Neural cell (in vitro differentiated cells): ENCODE measurements around the gene TFCP2. TPM values are rescaled to one million over a fixed set of nuclear protein-coding genes. Genes with fewer than 3 reads are reported as not detected.

Experiments
- H2AFZ ChIP-seq: fragments of 200-600, 300-800 bp; sonication (generic), shearing (Covaris generic); 2 replicates; pipeline ENCODE4 v1.6.0; 2014; ENCODE audit warnings: low read depth, mild to moderate bottlenecking, antibody characterized with exemption, low read length, moderate library complexity
- H3F3A ChIP-seq: fragments of 200-600 bp; shearing (Covaris generic); 2 replicates; pipeline ENCODE4 v1.6.1; 2016; ENCODE audit warnings: mild to moderate bottlenecking, moderate library complexity, mixed read lengths, antibody characterized with exemption, low read length; ENCODE audit not compliant: insufficient read depth, poor library complexity, severe bottlenecking
- H3K27ac ChIP-seq: fragments of 200-600, 300-800 bp; sonication (generic), shearing (Covaris generic); 2 replicates; pipeline ENCODE4 v1.5.1; 2014; ENCODE audit warnings: mild to moderate bottlenecking, low read length, moderate library complexity
- H3K27me3 ChIP-seq: fragments of 300-800, 200-600 bp; sonication (generic), shearing (Covaris generic); 2 replicates; pipeline ENCODE4 v1.6.0; 2014; ENCODE audit warnings: mild to moderate bottlenecking, low read depth, low read length, moderate library complexity; ENCODE audit not compliant: insufficient read depth
- H3K36me3 ChIP-seq: fragments of 300-800, 200-600 bp; sonication (generic), shearing (Covaris generic); 2 replicates; pipeline ENCODE4 v1.5.1; 2014; ENCODE audit warnings: mild to moderate bottlenecking, antibody characterized with exemption, low read length, moderate library complexity; ENCODE audit not compliant: insufficient read depth
- H3K4me2 ChIP-seq: fragments of 300-800, 200-600 bp; sonication (generic), shearing (Covaris generic); 2 replicates; pipeline ENCODE4 v1.6.0; 2014; ENCODE audit warnings: mild to moderate bottlenecking, low read length
- H3K4me3 ChIP-seq: fragments of 300-800, 200-600 bp; sonication (generic), shearing (Covaris generic); 2 replicates; pipeline ENCODE4 v1.5.1; 2014; ENCODE audit warnings: mild to moderate bottlenecking, low read length, moderate library complexity
- H3K79me2 ChIP-seq: fragments of 200-600 bp; shearing (Covaris generic); replicated peaks from 2 replicates; pipeline ENCODE4 v1.6.0; 2014; ENCODE audit warnings: mild to moderate bottlenecking, low read length, moderate library complexity; ENCODE audit not compliant: insufficient read depth
- H3K9ac ChIP-seq: fragments of 300-800, 200-600 bp; sonication (generic), shearing (Covaris generic); 2 replicates; pipeline ENCODE4 v1.6.1; 2016; ENCODE audit warnings: mild to moderate bottlenecking, low read length, mixed read lengths
- H3K9me2 ChIP-seq: fragments of 200-600 bp; shearing (Covaris generic); 2 replicates; pipeline ENCODE4 v1.6.1; 2016; ENCODE audit warnings: mild to moderate bottlenecking, low read length, mixed read lengths; ENCODE audit not compliant: insufficient read depth
- H3K9me3 ChIP-seq: fragments of 200-600, 300-800 bp; sonication (generic), shearing (Covaris generic); 2 replicates; pipeline ENCODE4 v1.6.1; 2016; ENCODE audit warnings: mild to moderate bottlenecking, mixed run types, low read length, moderate library complexity, mixed read lengths
- H4K20me1 ChIP-seq: fragments of 200-600 bp; shearing (Covaris generic); 2 replicates; pipeline ENCODE4 v1.6.1; 2016; ENCODE audit warnings: mild to moderate bottlenecking, mixed run types; ENCODE audit not compliant: insufficient read depth
- CTCF ChIP-seq: fragments of 450-650 bp; IDR thresholded peaks from 2 replicates; pipeline ENCODE4 v1.5.1; 2014; ENCODE audit warnings: antibody characterized with exemption, mild to moderate bottlenecking, moderate library complexity; ENCODE audit not compliant: poor library complexity, severe bottlenecking
- EP300 ChIP-seq: fragments of 450-650 bp; conservative IDR thresholded peaks from 2 replicates; pipeline ENCODE4 v1.6.1; 2014; ENCODE audit warnings: antibody characterized with exemption, mild to moderate bottlenecking, moderate library complexity; ENCODE audit not compliant: poor library complexity, severe bottlenecking
- EZH2 ChIP-seq: fragments of 200-600, 300-800 bp; shearing (Covaris generic), sonication (generic); IDR thresholded peaks from 2 replicates; pipeline ENCODE4 v1.6.1; 2014; ENCODE audit warnings: antibody characterized with exemption, low read length, borderline replicate concordance, mild to moderate bottlenecking; ENCODE audit not compliant: insufficient read depth, poor library complexity, severe bottlenecking
- MXI1 ChIP-seq: fragments of 450-650 bp; conservative IDR thresholded peaks from 2 replicates; pipeline ENCODE4 v1.6.1; 2014; ENCODE audit warnings: antibody characterized with exemption, mild to moderate bottlenecking; ENCODE audit not compliant: poor library complexity, severe bottlenecking
- POLR2AphosphoS5 ChIP-seq: IDR thresholded peaks from 2 replicates; pipeline ENCODE4 v1.6.1; 2012
- RAD21 ChIP-seq: fragments of 450-650 bp; conservative IDR thresholded peaks from 2 replicates; pipeline ENCODE4 v1.6.1; 2014; ENCODE audit warnings: antibody characterized with exemption, mild to moderate bottlenecking, moderate library complexity
- REST ChIP-seq: IDR thresholded peaks from 2 replicates; pipeline ENCODE4 v1.6.1; 2012; ENCODE audit warnings: borderline replicate concordance
- SMC3 ChIP-seq: fragments of 450-650 bp; conservative IDR thresholded peaks from 2 replicates; pipeline ENCODE4 v1.6.1; 2014; ENCODE audit warnings: antibody characterized with exemption, mild to moderate bottlenecking, moderate library complexity; ENCODE audit not compliant: poor library complexity
- TAF1 ChIP-seq: IDR thresholded peaks from 2 replicates; pipeline ENCODE4 v1.6.1; 2012; ENCODE audit warnings: low read depth
- polyA plus RNA-seq: library from polyadenylated mRNA; depleted of rRNA; stranded (reverse); fragments of >200 nt; gene quantifications from 2 replicates; pipeline ENCODE4 v1.2.3, GENCODE V29; 2014

TFCP2 gene
- polyA plus RNA-seq, 1 donor from 2014 or later: 28.6 TPM

GRCh38 chr12:51118706-51119105, 54.2 kb downstream of the TFCP2 start:
- no peak overlapping the region for H3K9ac ChIP-seq
- no peak overlapping the region for H3K4me3 ChIP-seq
- no peaks in the 10 kb centered on the region for H3K27me3 ChIP-seq
- no peaks in the 10 kb centered on the region for H4K20me1 ChIP-seq
- TF ChIP-seq CTCF (no peak), POLR2AphosphoS5 (no peak), EP300 (no peak), SMC3 (no peak), TAF1 (no peak), RAD21 (no peak), EZH2 (no peak), REST (no peak), MXI1 (no peak)
- H3K27ac ChIP-seq: no peak overlapping the region
- no peaks in the 10 kb centered on the region for H3K9me3 ChIP-seq
- no peak overlapping the region for H3K4me2 ChIP-seq
- H3K36me3 ChIP-seq: peaks cover 10% of the 10 kb centered on the region
- no peaks in the 10 kb centered on the region for H3K9me2 ChIP-seq
- H2AFZ ChIP-seq: no peak overlapping the region
- H3F3A ChIP-seq: no peaks in the 10 kb centered on the region
- no peaks in the 10 kb centered on the region for H3K79me2 ChIP-seq

GRCh38 chr12:51115533-51115932, 57.4 kb downstream of the TFCP2 start:
- no peaks in the 10 kb centered on the region for H3K9me3 ChIP-seq
- H3K27ac ChIP-seq: no peak overlapping the region
- H3K9ac ChIP-seq: no peak overlapping the region
- H3K79me2 ChIP-seq: no peaks in the 10 kb centered on the region
- peaks cover 13% of the 10 kb centered on the region for H3K36me3 ChIP-seq
- no peak overlapping the region for H2AFZ ChIP-seq
- TF ChIP-seq RAD21: no peak
- TF ChIP-seq MXI1: no peak
- TF ChIP-seq TAF1: no peak
- no peak overlapping the region for H3K4me2 ChIP-seq
- no peaks in the 10 kb centered on the region for H4K20me1 ChIP-seq
- no peaks in the 10 kb centered on the region for H3K9me2 ChIP-seq
- no peak overlapping the region for H3K4me3 ChIP-seq
- no peaks in the 10 kb centered on the region for H3F3A ChIP-seq
- H3K27me3 ChIP-seq: no peaks in the 10 kb centered on the region

- H3K27ac ChIP-seq: no peak overlapping the region
- H3K27me3 ChIP-seq: no peaks in the 10 kb centered on the region
- no peak overlapping the region for H3K9ac ChIP-seq
- H3K4me3 ChIP-seq: no peak overlapping the region
- H3K9me3 ChIP-seq: no peaks in the 10 kb centered on the region
- no peak overlapping the region for H2AFZ ChIP-seq
- no peaks in the 10 kb centered on the region for H4K20me1 ChIP-seq
- peaks cover 12% of the 10 kb centered on the region for H3K36me3 ChIP-seq
- no peaks in the 10 kb centered on the region for H3F3A ChIP-seq
- no peaks in the 10 kb centered on the region for H3K79me2 ChIP-seq
- no peak for TF ChIP-seq MXI1
- TF ChIP-seq RAD21: no peak
- no peak for TF ChIP-seq POLR2AphosphoS5
- TF ChIP-seq EP300: no peak
- no peak for TF ChIP-seq EZH2
- TF ChIP-seq TAF1: no peak
- H3K4me2 ChIP-seq: no peak overlapping the region
- no peaks in the 10 kb centered on the region for H3K9me2 ChIP-seq
Observed at GRCh38 chr12:51108136-51108535, 64.8 kb downstream of the TFCP2 start.
